Inferior parietal cortex (tissue), 1 donor: ENCODE results near the gene LIN9.
"Not testable (repeated sequence)": the region's sequence is repeated elsewhere in the genome, so short reads cannot be mapped to it uniquely, and the experiment has no call there.

Experiments used
- DNase-seq: peaks from one replicate; pipeline ENCODE4 v3.0.0-alpha.2; 2016; ENCODE audit errors: extremely low spot score

Gene LIN9

GRCh38 chr1:226308723-226309397, at the start of gene LIN9:
Gene LIN9 (minus strand): TSS chr1:226309164. CDS start chr1:226309139, 25 bp downstream.
- peak; percentile 93 for DNase-seq

GRCh38 chr1:226357416-226357815, 48.5 kb upstream of the LIN9 start:
- no peak for DNase-seq

DNA sequence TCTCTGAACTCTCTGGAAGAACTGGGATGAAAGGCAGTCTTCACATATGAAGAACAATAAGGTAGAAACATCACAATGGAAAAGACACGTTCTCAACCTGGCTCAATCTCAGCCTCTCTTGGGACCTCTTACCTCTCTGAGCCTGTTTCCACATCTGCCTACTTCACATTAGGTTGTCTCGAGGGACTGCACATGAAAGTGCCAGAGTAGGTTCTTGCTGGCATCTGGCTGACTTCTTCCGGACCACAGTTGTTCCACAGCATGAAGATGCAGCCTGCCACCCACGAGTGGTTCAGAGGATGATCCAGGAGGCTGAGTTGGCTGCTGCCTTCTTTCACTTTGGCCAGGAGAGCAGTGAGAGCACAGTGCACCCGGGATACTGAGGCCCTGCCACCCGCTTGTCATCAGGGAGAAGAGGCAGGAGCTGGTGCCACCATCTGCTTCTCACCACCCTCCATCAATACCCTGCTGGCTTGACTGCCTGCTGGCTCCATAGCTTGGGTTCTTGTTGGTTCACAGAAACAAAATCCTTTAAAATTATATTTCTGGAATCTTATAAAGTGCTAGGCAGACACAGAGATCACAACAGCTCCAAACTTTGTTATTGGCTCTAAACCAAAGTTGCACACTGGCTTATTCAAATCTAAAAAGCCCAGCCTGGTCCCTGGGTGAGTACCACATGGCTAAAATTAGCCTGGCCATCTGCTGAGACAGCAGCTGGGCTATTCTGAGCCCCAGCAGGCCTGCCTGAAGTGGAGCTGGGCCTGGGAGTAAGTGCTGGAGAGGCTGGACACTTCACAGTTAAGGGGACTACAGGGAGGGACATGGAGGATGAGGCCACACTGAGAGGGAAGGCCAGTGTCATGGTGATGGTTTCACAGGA, 46.9 kb upstream of the LIN9 start:
- peak; percentile 59 for DNase-seq

GRCh38 chr1:226355016-226355415, 46.1 kb upstream of the LIN9 start:
- DNase-seq: no peak

DNA sequence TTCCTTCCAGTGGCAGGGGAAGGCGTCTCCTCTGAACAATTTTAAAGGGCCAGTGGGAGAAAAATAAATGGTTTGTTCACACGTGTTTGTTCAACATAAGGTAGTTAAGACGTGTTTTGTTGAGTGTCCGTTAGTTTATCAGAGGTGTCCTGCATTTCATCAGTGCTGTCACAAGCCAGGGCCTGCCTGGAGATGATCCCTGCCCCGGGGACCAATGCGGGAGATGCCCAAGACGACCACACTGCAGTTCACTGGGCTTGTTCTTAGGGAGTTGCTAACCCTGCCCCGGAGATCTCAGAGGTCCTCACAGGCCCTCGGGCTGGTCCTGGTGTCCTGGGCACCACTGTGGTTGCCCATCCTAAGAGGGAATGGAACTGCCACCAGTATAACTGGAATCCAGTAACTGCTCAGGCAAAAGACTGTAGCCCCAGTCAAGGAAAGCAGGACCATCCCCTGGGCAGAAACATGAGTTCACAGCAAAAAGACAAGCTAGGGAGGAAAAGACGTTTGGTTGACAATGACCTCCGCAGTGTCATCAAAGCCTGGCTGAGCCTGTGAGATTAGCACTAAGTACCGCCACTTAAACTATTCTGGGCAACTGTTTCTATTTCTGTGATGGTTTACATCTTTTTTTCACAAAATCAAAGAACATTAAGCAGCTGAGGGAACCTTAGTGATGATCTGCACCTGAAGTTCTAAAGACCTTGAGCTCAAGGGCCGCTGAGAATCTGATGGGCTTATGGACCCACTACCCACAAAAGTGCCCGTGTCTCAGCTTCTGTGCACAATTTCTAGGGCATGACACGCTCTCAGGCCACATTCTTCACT, 44.9 kb upstream of the LIN9 start:
- DNase-seq: no peak

GRCh38 chr1:226351709-226352108, 42.7 kb upstream of the LIN9 start:
- no peak for DNase-seq

DNA sequence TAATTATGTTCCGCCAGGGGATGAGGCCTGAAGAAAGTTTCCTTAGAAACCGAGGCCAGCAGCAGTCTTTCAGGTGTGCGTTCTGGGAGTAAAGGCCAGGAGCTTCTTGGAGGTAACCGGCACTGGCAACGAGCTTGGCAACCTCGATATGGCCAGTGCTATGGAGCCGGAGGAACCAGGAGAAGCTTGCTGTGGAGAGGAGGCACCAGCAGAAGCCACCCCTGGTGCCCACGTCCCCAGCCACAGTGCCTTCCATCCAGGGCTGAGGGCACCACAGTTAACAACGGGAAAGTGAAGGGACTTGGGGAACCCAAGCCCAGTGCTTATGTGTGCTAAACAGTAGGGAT, 41.5 kb upstream of the LIN9 start:
- no peak for DNase-seq

GRCh38 chr1:226349801-226350518, 41.0 kb upstream of the LIN9 start:
- no peak for DNase-seq

DNA sequence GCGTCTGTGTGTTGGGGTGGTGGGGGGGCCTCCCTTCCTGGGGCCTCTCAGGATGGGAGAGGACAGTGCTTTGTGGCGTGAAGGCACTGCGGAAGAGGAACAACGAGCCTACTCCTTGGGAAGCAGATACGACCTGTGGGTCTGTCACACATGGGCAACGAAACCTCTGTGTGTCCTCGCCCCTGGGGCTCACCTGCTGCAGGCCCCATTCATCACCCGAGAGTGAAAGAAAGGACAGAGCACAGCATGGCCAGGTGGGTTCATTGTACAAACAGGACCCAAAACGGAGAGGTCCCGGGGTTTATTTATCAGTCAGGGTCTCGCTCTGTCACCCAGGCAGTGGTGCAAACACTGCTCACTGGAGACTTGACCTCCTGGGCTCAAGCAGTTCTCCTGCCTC, 40.1 kb upstream of the LIN9 start:
- DNase-seq: no peak

- DNase-seq: no peak
Observed at GRCh38 chr1:226344441-226345259, 35.7 kb upstream of the LIN9 start.

- DNase-seq: no peak
Observed at GRCh38 chr1:226342656-226343055, 33.7 kb upstream of the LIN9 start.

DNA sequence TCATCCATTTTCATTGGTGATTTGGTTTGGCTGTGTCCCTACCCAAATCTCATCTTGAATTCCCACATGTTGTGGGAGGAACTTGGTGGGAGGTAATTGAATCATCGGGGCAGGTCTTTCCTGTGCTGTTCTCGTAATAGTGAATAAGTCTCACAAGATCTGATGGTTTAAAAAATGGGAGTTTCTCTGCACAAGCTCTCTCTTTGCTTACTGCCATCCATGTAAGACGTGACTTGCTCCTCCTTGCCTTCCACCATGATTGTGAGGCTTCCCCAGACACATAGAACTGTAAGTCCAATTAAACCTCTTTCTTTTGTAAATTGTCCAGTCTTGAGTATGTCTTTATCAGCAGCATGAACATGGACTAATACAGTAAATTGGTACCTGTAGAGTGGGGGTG, 31.1 kb upstream of the LIN9 start:
- DNase-seq: not testable (repeated sequence)

GRCh38 chr1:226337276-226337875, 28.4 kb upstream of the LIN9 start:
- no peak for DNase-seq

- DNase-seq: no peak
Observed at GRCh38 chr1:226335661-226336060, 26.7 kb upstream of the LIN9 start.

DNA sequence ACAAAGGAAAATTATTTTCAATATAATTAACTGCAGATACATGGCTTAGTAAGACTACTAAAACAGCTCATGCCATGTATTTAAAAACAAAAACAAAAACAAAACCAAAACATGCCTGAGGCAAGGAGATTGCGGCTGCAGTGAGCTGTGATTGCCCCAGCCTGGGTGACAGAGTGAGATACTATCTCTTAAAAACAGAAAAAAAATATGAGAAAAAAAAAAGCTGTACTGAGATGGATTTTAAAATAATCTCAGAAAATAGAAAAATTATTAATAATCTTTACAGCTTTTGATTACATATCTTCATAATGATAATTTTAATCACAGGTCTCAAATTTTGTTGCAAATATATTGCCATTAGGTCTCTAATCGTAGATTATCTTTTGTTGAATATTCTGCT, 24.0 kb upstream of the LIN9 start:
- no peak for DNase-seq

GRCh38 chr1:226329237-226329636, 20.3 kb upstream of the LIN9 start:
- no peak for DNase-seq

GRCh38 chr1:226327761-226328162, 18.8 kb upstream of the LIN9 start:
- no peak for DNase-seq

GRCh38 chr1:226325178-226325577, 16.2 kb upstream of the LIN9 start:
- no peak for DNase-seq

DNA sequence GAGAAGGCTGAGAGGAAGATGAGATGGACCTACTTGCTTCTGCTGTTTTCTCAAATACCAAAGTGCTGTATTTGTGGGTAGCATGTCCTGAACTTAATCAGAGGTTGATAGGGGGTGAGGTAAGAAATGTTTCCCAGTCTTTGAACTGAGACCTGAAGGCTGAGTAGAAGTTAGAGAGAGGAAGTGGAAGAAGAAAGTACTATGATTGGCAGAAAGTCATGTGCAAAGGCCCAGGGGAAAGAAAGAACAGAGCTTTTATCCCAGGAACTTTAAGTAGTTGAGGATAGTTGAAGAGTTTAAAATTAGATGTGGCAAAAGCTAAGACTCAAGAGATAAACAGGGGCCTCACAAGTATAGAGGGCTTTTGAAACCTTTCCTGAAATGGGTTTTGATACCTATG, 15.5 kb upstream of the LIN9 start:
- DNase-seq: no peak

- DNase-seq: no peak
Observed at GRCh38 chr1:226322986-226323385, 14.0 kb upstream of the LIN9 start.
